Smooth muscle cell (in vitro differentiated cells): ENCODE data around the gene GDNF. TPM values are rescaled to one million over a fixed set of nuclear protein-coding genes. Genes with fewer than 3 reads are reported as not detected.

Experiments
- DNase-seq: peaks from one replicate; lab custom pipeline; 2025; ENCODE audit not compliant: unreplicated experiment; lab: John Stamatoyannopoulos, UW
- H2AFZ ChIP-seq: fragments of 200-600 bp; sonication (generic); 2 replicates; pipeline ENCODE4 v1.6.0; 2016; ENCODE audit warnings: antibody characterized with exemption, low read depth, mild to moderate bottlenecking
- H3F3A ChIP-seq: fragments of 200-600 bp; sonication (generic); 2 replicates; pipeline ENCODE4 v1.6.0; 2017; ENCODE audit warnings: antibody characterized with exemption, low read depth
- H3K27ac ChIP-seq: fragments of 200-600 bp; sonication (generic); 2 replicates; pipeline ENCODE4 v1.5.1; 2016; ENCODE audit warnings: low read depth, mild to moderate bottlenecking
- H3K27me3 ChIP-seq: fragments of 200-600 bp; sonication (generic); 2 replicates; pipeline ENCODE4 v1.6.1; 2016; ENCODE audit warnings: low read depth, mild to moderate bottlenecking
- H3K36me3 ChIP-seq: fragments of 200-600 bp; sonication (generic); 2 replicates; pipeline ENCODE4 v1.5.1; 2016; ENCODE audit warnings: low read depth
- H3K4me1 ChIP-seq: fragments of 200-600 bp; sonication (generic); 2 replicates; pipeline ENCODE4 v1.5.1; 2016; ENCODE audit warnings: low read depth
- H3K4me2 ChIP-seq: fragments of 200-600 bp; sonication (generic); 2 replicates; pipeline ENCODE4 v1.6.0; 2016; ENCODE audit warnings: mild to moderate bottlenecking
- H3K4me3 ChIP-seq: fragments of 200-600 bp; sonication (generic); 2 replicates; pipeline ENCODE4 v1.5.1; 2016; ENCODE audit warnings: mild to moderate bottlenecking
- H3K79me2 ChIP-seq: fragments of 200-600 bp; sonication (generic); 2 replicates; pipeline ENCODE4 v1.6.0; 2016; ENCODE audit warnings: low read depth, mild to moderate bottlenecking
- H3K9ac ChIP-seq: fragments of 200-600 bp; sonication (generic); 2 replicates; pipeline ENCODE4 v1.6.0; 2016; ENCODE audit warnings: low read depth
- H3K9me3 ChIP-seq: fragments of 200-600 bp; sonication (generic); replicated peaks from 2 replicates; pipeline ENCODE4 v1.5.1; 2016; ENCODE audit warnings: low read depth
- H4K20me1 ChIP-seq: fragments of 200-600 bp; sonication (generic); 2 replicates; pipeline ENCODE4 v1.6.0; 2016; ENCODE audit warnings: low read depth
- CTCF ChIP-seq: fragments of 200-600 bp; sonication (generic); IDR thresholded peaks from 2 replicates; pipeline ENCODE4 v1.5.1; 2017; ENCODE audit warnings: borderline replicate concordance, mild to moderate bottlenecking, antibody characterized with exemption; ENCODE audit not compliant: insufficient read depth, poor library complexity, severe bottlenecking
- WGBS: methylation state at CpG from one replicate; pipeline ENCODE4 v1.1.7; 2016; ENCODE audit warnings: low lambda C conversion rate; 5-methylcytosine and 5-hydroxymethylcytosine counted together
- polyA plus RNA-seq: library from polyadenylated mRNA; unstranded; fragments of >200 nt; fragmentation: Nextera tagmentation; extraction: Ambion mirVana; gene quantifications from 2 replicates; pipeline ENCODE4 v1.2.1, GENCODE V29; 2016
- total RNA-seq: library from RNA; depleted of rRNA; stranded (reverse); fragments of >200 nt; gene quantifications from 2 replicates; pipeline ENCODE4 v1.2.3, GENCODE V29; 2014

GDNF gene
- total and polyA plus RNA-seq, 2 experiments from 2014 or later = 12.9 to 18.8 TPM

- Histone ChIP-seq H4K20me1 (no peaks in the 10 kb centered on the region), H3K27me3 (no peaks in the 10 kb centered on the region), H3K4me3 (no peak overlapping the region), H3K9me3 (no peaks in the 10 kb centered on the region), H3K4me1 (no peaks in the 10 kb centered on the region), H3K79me2 (no peaks in the 10 kb centered on the region), H3K4me2 (no peak overlapping the region), H3F3A (peaks cover 7% of the 10 kb centered on the region), H3K9ac (no peak overlapping the region), H2AFZ (no peak overlapping the region), H3K27ac (no peak overlapping the region), H3K36me3 (no peaks in the 10 kb centered on the region)
- no peak for TF ChIP-seq CTCF
- DNase-seq = no peak
Measured at GRCh38 chr5:37768371-37768770, 71.5 kb downstream of the GDNF start.

GRCh38 chr5:37767961-37768360 is 71.9 kb downstream of the GDNF start:
- Histone ChIP-seq H3K4me3 (no peak overlapping the region), H3K4me1 (no peaks in the 10 kb centered on the region), H3K36me3 (no peaks in the 10 kb centered on the region), H2AFZ (no peak overlapping the region), H3K79me2 (no peaks in the 10 kb centered on the region), H3F3A (peaks cover 7% of the 10 kb centered on the region), H3K9me3 (no peaks in the 10 kb centered on the region), H4K20me1 (no peaks in the 10 kb centered on the region), H3K27ac (no peak overlapping the region), H3K27me3 (no peaks in the 10 kb centered on the region), H3K9ac (no peak overlapping the region), H3K4me2 (no peak overlapping the region)
- WGBS = over 99% methylated on average over 4 of the region's 4 CpGs
- TF ChIP-seq CTCF = no peak
- no peak for DNase-seq

GRCh38 chr5:37767251-37767650 is 72.6 kb downstream of the GDNF start:
- WGBS = 48% methylated on average over 3 of the region's 3 CpGs
- Histone ChIP-seq H3K36me3 (no peaks in the 10 kb centered on the region), H3F3A (peaks cover 7% of the 10 kb centered on the region), H3K4me2 (no peak overlapping the region), H3K4me3 (no peak overlapping the region), H3K9ac (no peak overlapping the region), H3K9me3 (no peaks in the 10 kb centered on the region), H3K79me2 (no peaks in the 10 kb centered on the region), H3K27me3 (no peaks in the 10 kb centered on the region), H3K4me1 (no peaks in the 10 kb centered on the region), H4K20me1 (no peaks in the 10 kb centered on the region), H3K27ac (no peak overlapping the region), H2AFZ (no peak overlapping the region)
- TF ChIP-seq CTCF = no peak
- DNase-seq = no peak
